Breast epithelium (tissue), 4 donors: ENCODE data around the gene TBC1D2. TPM values are rescaled to one million over a fixed set of nuclear protein-coding genes. Genes with fewer than 3 reads are reported as not detected.

Experiments
- DNase-seq, 2 donors: peaks; one replicate each; pipeline ENCODE4 v3.0.0-alpha.2; 2019; ENCODE audit warnings: low spot score in 2 of 2
- H3K27ac ChIP-seq, 2 donors: fragments of 200-600 bp; sonication (generic) in 1 of 2; one replicate each; pipeline ENCODE4 v1.5.1; 2016 to 2019; ENCODE audit warnings: mild to moderate bottlenecking in 1 of 2
- H3K27me3 ChIP-seq, 2 donors: fragments of 200-600 bp; sonication (generic) in 1 of 2; one replicate each; pipeline versions ENCODE4 v1.5.1 to v1.6.0; 2017 to 2019; ENCODE audit warnings: control low read depth in 1 of 2, mild to moderate bottlenecking in 1 of 2
- H3K36me3 ChIP-seq: fragments of 200-600 bp; one replicate; pipeline ENCODE4 v1.5.1; 2019
- H3K4me1 ChIP-seq, 2 donors: fragments of 200-600 bp; sonication (generic); one replicate each; pipeline ENCODE4 v1.5.1; 2016 to 2019; ENCODE audit warnings: control low read depth in 1 of 2
- H3K4me3 ChIP-seq, 3 donors: fragments of 200-600 bp; sonication (generic); 1 replicate in 2 of 3; 2 replicates in 1 of 3; pipeline ENCODE4 v1.5.1; 2016 to 2019; ENCODE audit warnings: mild to moderate bottlenecking in 3 of 3, moderate library complexity in 2 of 3
- H3K9me3 ChIP-seq, 2 donors: fragments of 200-600 bp; sonication (generic) in 1 of 2; one replicate each; pipeline ENCODE4 v1.5.1; 2016 to 2019; ENCODE audit warnings: control low read depth in 1 of 2
- POLR2A ChIP-seq: fragments of 450-650 bp; IDR thresholded peaks from one replicate; pipeline ENCODE4 v1.6.1; 2016; ENCODE audit warnings: antibody characterized with exemption, mild to moderate bottlenecking, moderate library complexity
- POLR2AphosphoS5 ChIP-seq, 3 donors: sonication (generic); formaldehyde crosslinking; IDR thresholded peaks; one replicate each; pipeline ENCODE4 v1.6.1; 2017; ENCODE audit warnings: antibody characterized with exemption in 3 of 3
- intact Hi-C: fragments of 100-400 bp; cut with DNase I; formaldehyde crosslinking; loops from one replicate; pipeline ENCODE4 v1.15.1; 2023; ENCODE audit warnings: low total_unique reads
- total RNA-seq, 3 donors: library from RNA; depleted of rRNA; stranded (reverse); fragments of >200 nt; gene quantifications; one replicate each; pipeline ENCODE4 v1.1.0, GENCODE V29; 2016
- TF ChIP-seq, protein P1 (sequence below), 3 donors: fragments of 450-650 bp; IDR thresholded peaks; one replicate each; pipeline ENCODE4 v1.5.1; 2016 to 2017; ENCODE audit warnings: antibody characterized with exemption in 3 of 3, mild to moderate bottlenecking in 3 of 3, moderate library complexity in 3 of 3

TBC1D2 gene
- total RNA-seq, 3 donors from 2014 or later: 10.8 to 17.1 (median 13.6) TPM

DNA sequence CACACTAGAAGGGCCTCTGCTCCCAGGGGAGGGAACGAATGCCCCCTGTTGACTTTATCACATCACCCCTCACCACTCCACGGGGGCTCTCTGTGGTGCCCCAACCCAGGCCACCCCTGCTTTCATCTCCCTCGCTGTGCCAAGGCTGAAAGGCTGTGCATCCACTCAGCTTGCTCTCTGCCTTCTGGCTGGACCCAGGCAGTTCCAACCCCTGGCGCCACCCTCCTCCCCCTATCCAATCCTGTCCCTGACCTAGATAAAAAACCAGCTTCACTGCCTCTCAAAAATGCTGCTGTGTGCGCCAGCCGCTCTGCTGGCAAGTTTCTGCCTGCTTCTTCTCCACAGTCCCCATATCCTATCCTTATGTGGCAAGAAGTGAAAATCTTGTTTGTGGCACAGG lies 40.6 kb downstream of the TBC1D2 start:
- Histone ChIP-seq H3K9me3 (no peaks in the 10 kb centered on the region), H3K36me3 (no peaks in the 10 kb centered on the region), H3K27ac (peak overlapping the region; percentile 69 to 77), H3K27me3 (no peaks in the 10 kb centered on the region), H3K4me1 (no peaks in the 10 kb centered on the region), H3K4me3 (peak overlapping the region in 2 of 3 donors; percentile 15 to 31)
- peak in 1 of 2 donors; percentile 84 for DNase-seq
- TF ChIP-seq POLR2AphosphoS5 (IDR thresholded peaks at IDR 0.05): peak in 1 of 3 donors; percentile 24
- TF ChIP-seq, protein P1, sequence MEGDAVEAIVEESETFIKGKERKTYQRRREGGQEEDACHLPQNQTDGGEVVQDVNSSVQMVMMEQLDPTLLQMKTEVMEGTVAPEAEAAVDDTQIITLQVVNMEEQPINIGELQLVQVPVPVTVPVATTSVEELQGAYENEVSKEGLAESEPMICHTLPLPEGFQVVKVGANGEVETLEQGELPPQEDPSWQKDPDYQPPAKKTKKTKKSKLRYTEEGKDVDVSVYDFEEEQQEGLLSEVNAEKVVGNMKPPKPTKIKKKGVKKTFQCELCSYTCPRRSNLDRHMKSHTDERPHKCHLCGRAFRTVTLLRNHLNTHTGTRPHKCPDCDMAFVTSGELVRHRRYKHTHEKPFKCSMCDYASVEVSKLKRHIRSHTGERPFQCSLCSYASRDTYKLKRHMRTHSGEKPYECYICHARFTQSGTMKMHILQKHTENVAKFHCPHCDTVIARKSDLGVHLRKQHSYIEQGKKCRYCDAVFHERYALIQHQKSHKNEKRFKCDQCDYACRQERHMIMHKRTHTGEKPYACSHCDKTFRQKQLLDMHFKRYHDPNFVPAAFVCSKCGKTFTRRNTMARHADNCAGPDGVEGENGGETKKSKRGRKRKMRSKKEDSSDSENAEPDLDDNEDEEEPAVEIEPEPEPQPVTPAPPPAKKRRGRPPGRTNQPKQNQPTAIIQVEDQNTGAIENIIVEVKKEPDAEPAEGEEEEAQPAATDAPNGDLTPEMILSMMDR (IDR thresholded peaks at IDR 0.05): no peak
- no peak for TF ChIP-seq POLR2A
- intact Hi-C loops: no loop called here

DNA sequence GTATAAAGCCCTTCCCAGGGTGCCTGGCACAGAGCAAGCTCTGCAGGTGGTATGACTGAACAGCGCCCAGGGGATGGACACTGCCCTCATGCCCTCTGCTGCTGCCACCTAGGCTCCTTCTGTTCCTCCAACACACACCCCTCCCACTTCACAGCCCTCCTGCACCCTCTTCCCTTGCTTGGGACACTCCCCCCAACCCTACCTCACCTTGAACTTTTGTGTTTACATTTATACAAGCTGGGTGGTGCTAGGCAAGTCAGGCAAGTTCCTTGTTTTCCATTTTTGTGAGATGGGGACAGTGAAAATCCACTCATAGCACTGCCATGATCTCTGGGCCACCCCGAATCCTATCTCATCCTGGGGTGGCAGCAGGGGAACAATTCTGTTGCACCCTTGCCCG lies 44.2 kb downstream of the TBC1D2 start:
- Histone ChIP-seq H3K9me3 (no peaks in the 10 kb centered on the region), H3K4me1 (no peaks in the 10 kb centered on the region), H3K27me3 (no peaks in the 10 kb centered on the region), H3K36me3 (no peaks in the 10 kb centered on the region), H3K27ac (no peak overlapping the region), H3K4me3 (no peak overlapping the region)
- TF ChIP-seq, protein P1 (IDR thresholded peaks at IDR 0.05): no peak
- TF ChIP-seq POLR2A: no peak
- no peak for DNase-seq
- intact Hi-C loops: no loop called here

DNA sequence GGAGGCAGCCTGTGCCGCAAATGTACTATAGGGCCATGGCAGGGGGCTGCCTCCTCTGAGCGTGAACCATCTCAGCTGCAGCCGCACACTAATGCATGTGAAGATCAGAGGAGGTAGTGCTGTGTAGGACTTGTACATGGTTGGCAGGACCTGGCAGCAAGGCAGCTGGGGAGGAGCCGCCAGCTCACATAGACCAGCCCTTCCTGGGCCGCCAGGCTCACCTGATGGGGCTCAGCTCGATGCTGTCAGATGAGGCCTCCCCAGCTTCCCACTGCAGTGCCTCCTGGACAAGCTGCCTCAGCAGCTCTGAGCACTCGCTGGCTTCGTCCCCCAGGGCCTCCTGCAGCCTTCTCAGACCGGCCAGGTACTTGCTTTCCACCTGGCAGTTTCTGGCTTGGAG lies 45.0 kb downstream of the TBC1D2 start:
- no peak for DNase-seq
- TF ChIP-seq POLR2A (no peak), POLR2AphosphoS5 (IDR thresholded peaks at IDR 0.05) (no peak)
- TF ChIP-seq, protein P1 (IDR thresholded peaks at IDR 0.05): no peak
- no peak overlapping the region for H3K4me3 ChIP-seq
- H3K27ac ChIP-seq: peak overlapping the region in 1 of 2 donors; percentile 3
- peaks cover 0 to 5% of the 10 kb centered on the region in 2 donors for H3K4me1 ChIP-seq
- H3K36me3 ChIP-seq: no peaks in the 10 kb centered on the region
- intact Hi-C loops: no loop called here
- H3K27me3 ChIP-seq: no peaks in the 10 kb centered on the region
- no peaks in the 10 kb centered on the region for H3K9me3 ChIP-seq

DNA sequence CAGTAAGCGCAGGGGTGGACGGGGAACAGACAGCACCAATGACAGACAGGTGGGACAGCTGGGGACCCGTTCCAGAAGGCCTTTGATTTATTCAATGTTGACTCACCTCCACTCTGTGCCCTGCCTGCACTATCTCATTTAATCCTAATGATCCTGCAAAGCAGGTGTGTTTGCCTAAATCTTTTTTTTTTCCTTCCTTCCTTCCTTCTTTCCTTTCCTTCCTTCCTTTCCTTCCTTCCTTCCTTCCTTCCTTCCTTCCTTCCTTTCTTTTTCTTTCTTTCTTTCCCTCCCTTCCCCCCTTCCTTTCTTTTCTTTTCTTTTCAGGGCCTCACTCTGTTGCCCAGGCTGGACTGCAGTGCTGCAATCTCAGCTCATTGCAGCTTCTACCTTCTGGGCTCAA lies 45.9 kb downstream of the TBC1D2 start:
- Histone ChIP-seq H3K27ac (no peak overlapping the region), H3K4me3 (no peak overlapping the region), H3K4me1 (peaks cover 0 to 5% of the 10 kb centered on the region in 2 donors), H3K27me3 (no peaks in the 10 kb centered on the region), H3K9me3 (no peaks in the 10 kb centered on the region), H3K36me3 (no peaks in the 10 kb centered on the region)
- intact Hi-C loops: no loop called here
- no peak for DNase-seq
- no peak for TF ChIP-seq POLR2AphosphoS5 (IDR thresholded peaks at IDR 0.05)
- TF ChIP-seq POLR2A: no peak
- TF ChIP-seq, protein P1 (IDR thresholded peaks at IDR 0.05): no peak

DNA sequence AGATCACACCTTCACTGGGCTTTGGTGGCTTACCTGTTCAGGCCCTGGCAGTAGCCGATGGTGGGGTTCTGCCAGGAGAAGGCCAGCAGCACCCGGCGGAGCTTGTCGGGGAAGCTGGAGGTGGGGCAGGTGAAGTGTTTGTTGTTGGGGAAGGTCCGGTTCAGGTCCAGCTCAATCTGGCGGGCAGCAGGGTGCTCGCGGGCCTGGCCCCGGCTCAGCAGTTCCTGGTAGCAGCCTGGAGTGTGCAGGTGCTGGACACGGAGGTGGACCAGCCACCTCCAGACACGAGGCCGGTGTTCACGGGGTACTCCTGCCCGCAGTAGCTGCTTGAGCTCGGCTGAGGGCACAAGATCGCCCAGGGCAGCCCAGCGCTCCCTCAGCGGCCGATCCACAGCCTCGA lies 46.8 kb downstream of the TBC1D2 start:
- Histone ChIP-seq H3K27me3 (no peaks in the 10 kb centered on the region), H3K4me3 (no peak overlapping the region), H3K4me1 (peaks cover 0 to 5% of the 10 kb centered on the region in 2 donors), H3K36me3 (no peaks in the 10 kb centered on the region), H3K27ac (no peak overlapping the region), H3K9me3 (no peaks in the 10 kb centered on the region)
- TF ChIP-seq POLR2AphosphoS5 (IDR thresholded peaks at IDR 0.05) (no peak), POLR2A (no peak)
- TF ChIP-seq, protein P1 (IDR thresholded peaks at IDR 0.05): no peak
- intact Hi-C loops: no loop called here
- no peak for DNase-seq
